Mammary epithelial cell (primary cell): ENCODE data around the gene WDR27.

Experiments used
- EZH2 ChIP-seq: IDR thresholded peaks from 2 replicates; pipeline ENCODE4 v1.6.1; 2012; ENCODE audit warnings: low read length, inconsistent platforms, borderline replicate concordance
- TF ChIP-seq, protein P1 (sequence below), 2 donors: IDR thresholded peaks in 1 of 2; conservative IDR thresholded peaks in 1 of 2; 2 replicates each; pipeline ENCODE4 v1.5.1; 2011 to 2012; ENCODE audit warnings: inconsistent platforms in 2 of 2, low read length in 2 of 2, mild to moderate bottlenecking in 2 of 2, control low read depth in 1 of 2, low read depth in 1 of 2; ENCODE audit not compliant: insufficient read depth in 1 of 2; ENCODE audit errors: extremely low read depth in 1 of 2

DNA sequence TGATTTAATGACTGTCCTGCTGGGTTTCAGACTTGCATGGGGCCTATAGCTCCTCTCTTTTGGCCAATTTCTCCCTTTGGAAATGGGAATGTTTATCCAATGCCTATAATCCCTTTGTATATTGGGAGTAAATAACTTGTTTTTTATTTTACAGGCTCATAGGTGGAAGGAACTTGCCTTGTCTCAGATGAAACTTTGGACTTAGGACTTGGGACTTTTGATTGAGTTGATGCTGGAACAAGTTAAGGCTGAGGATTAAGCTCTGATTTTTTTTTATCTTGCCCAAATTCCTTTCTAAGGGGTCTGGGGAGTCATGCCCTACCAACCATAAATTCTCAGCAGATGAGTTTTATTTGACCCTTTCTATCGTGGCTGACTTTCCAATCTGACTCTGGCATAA lies 23.5 kb downstream of the WDR27 start:
- TF ChIP-seq, protein P1, sequence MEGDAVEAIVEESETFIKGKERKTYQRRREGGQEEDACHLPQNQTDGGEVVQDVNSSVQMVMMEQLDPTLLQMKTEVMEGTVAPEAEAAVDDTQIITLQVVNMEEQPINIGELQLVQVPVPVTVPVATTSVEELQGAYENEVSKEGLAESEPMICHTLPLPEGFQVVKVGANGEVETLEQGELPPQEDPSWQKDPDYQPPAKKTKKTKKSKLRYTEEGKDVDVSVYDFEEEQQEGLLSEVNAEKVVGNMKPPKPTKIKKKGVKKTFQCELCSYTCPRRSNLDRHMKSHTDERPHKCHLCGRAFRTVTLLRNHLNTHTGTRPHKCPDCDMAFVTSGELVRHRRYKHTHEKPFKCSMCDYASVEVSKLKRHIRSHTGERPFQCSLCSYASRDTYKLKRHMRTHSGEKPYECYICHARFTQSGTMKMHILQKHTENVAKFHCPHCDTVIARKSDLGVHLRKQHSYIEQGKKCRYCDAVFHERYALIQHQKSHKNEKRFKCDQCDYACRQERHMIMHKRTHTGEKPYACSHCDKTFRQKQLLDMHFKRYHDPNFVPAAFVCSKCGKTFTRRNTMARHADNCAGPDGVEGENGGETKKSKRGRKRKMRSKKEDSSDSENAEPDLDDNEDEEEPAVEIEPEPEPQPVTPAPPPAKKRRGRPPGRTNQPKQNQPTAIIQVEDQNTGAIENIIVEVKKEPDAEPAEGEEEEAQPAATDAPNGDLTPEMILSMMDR (conservative IDR thresholded peaks at IDR 0.05 in 1 of 2, IDR thresholded peaks at IDR 0.05 in 1 of 2; ENCODE audit: extremely low read depth in 1 of 2, insufficient read depth in 1 of 2, low read depth in 1 of 2, low read length in 2 of 2): no peak
- TF ChIP-seq EZH2: no peak
